A673 (cell line): Measurements from ENCODE around the gene FNBP1L. TPM values are rescaled to one million over a fixed set of nuclear protein-coding genes. Genes with fewer than 3 reads are reported as not detected.

Source experiments
- BruUV-seq: library from RNA; stranded (reverse); fragments of 400-500 nt; replicated peaks from 2 replicates; lab custom pipeline; 2021; lab: Mats Ljungman, UMichigan
- CTCF ChIA-PET: fragments of 300-600 bp; sonication (Branson Sonifier 250); formaldehyde crosslinking; loops from one replicate; lab custom pipeline; 2022; ENCODE audit warnings: antibody characterized with exemption; lab: Charles Lee
- POLR2A ChIA-PET: fragments of 300-600 bp; sonication (Branson Sonifier 250); formaldehyde crosslinking; loops from one replicate; lab custom pipeline; 2022; ENCODE audit warnings: antibody characterized with exemption; ENCODE audit not compliant: low non-redundant PET; lab: Charles Lee
- DNase-seq: peaks from one replicate; pipeline ENCODE4 v3.0.0-alpha.2; 2015; ENCODE audit warnings: low spot score
- H3K27ac ChIP-seq: fragments of 200-600 bp; sonication (generic); 2 replicates; pipeline ENCODE4 v1.5.1; 2016; ENCODE audit warnings: mixed run types, low read depth, mild to moderate bottlenecking, mixed read lengths, antibody characterized with exemption, low read length; ENCODE audit not compliant: poor library complexity, severe bottlenecking
- H3K27me3 ChIP-seq: fragments of 200-600 bp; sonication (generic); replicated peaks from 2 replicates; pipeline ENCODE4 v1.6.1; 2017; ENCODE audit warnings: mixed run types, low read depth, mild to moderate bottlenecking, mixed read lengths, antibody characterized with exemption, low read length; ENCODE audit not compliant: insufficient read depth, poor library complexity
- H3K36me3 ChIP-seq: fragments of 200-600 bp; sonication (generic); 2 replicates; pipeline ENCODE4 v1.6.1; 2016; ENCODE audit warnings: mixed run types, mild to moderate bottlenecking, mixed read lengths, antibody characterized with exemption, low read length; ENCODE audit not compliant: insufficient read depth, poor library complexity, severe bottlenecking
- H3K4me1 ChIP-seq: fragments of 200-600 bp; sonication (generic); 2 replicates; pipeline ENCODE4 v1.6.1; 2017; ENCODE audit warnings: mixed run types, mild to moderate bottlenecking, mixed read lengths, antibody characterized with exemption, low read length; ENCODE audit not compliant: insufficient read depth, poor library complexity, severe bottlenecking
- H3K4me3 ChIP-seq: fragments of 200-600 bp; sonication (generic); 2 replicates; pipeline ENCODE4 v1.5.1; 2016; ENCODE audit warnings: low read depth, mixed run types, mild to moderate bottlenecking, mixed read lengths, low read length; ENCODE audit not compliant: poor library complexity, severe bottlenecking
- H3K9me3 ChIP-seq: fragments of 200-600 bp; sonication (generic); 2 replicates; pipeline ENCODE4 v1.6.1; 2016; ENCODE audit warnings: mixed run types, low read depth, mild to moderate bottlenecking, mixed read lengths, antibody characterized with exemption, low read length; ENCODE audit not compliant: poor library complexity, severe bottlenecking
- CTCF ChIP-seq: fragments of 300-800, 200-600 bp; sonication (generic); conservative IDR thresholded peaks from 2 replicates; pipeline ENCODE4 v1.5.1; 2017; ENCODE audit warnings: low read depth, mild to moderate bottlenecking, antibody characterized with exemption, low read length, moderate library complexity, mixed read lengths
- EZH2 ChIP-seq: fragments of 200-600 bp; sonication (generic); IDR thresholded peaks from 2 replicates; pipeline ENCODE4 v1.6.1; 2017; ENCODE audit warnings: borderline replicate concordance, low read depth, mild to moderate bottlenecking, mixed read lengths, antibody characterized with exemption, low read length; ENCODE audit not compliant: poor library complexity, severe bottlenecking
- intact Hi-C: fragments of 100-400 bp; cut with micrococcal nuclease; formaldehyde crosslinking; loops from one replicate; pipeline ENCODE4 v1.10.0; 2022; ENCODE audit not compliant: unreplicated experiment
- total RNA-seq: library from RNA; stranded (reverse); gene quantifications from 2 replicates; pipeline ENCODE4 v1.2.3, GENCODE V29; 2021

The FNBP1L gene
- total RNA-seq, 1 experiment from 2014 or later = 39.6 TPM

GRCh38 chr1:93567255-93567918 lies 119.5 kb downstream of the FNBP1L start:
- no peaks in the 10 kb centered on the region for H3K9me3 ChIP-seq
- ChIA-PET POLR2A (no interaction called here), CTCF (no interaction called here)
- intact Hi-C loops = no loop called here
- H3K27ac ChIP-seq = no peak overlapping the region
- no peaks in the 10 kb centered on the region for H3K4me1 ChIP-seq
- no peaks in the 10 kb centered on the region for H3K27me3 ChIP-seq
- H3K4me3 ChIP-seq = no peak overlapping the region
- no peak for DNase-seq
- H3K36me3 ChIP-seq = no peaks in the 10 kb centered on the region
- no TSS peak for BruUV-seq
- no peak for TF ChIP-seq CTCF
- TF ChIP-seq EZH2 = no peak

GRCh38 chr1:93569489-93569888 lies 121.6 kb downstream of the FNBP1L start:
- Histone ChIP-seq H3K9me3 (no peaks in the 10 kb centered on the region), H3K27me3 (no peaks in the 10 kb centered on the region), H3K4me3 (no peak overlapping the region), H3K36me3 (no peaks in the 10 kb centered on the region), H3K4me1 (no peaks in the 10 kb centered on the region), H3K27ac (no peak overlapping the region)
- no TSS peak for BruUV-seq
- CTCF ChIA-PET = no interaction called here
- no peak for DNase-seq
- intact Hi-C loops = no loop called here
- POLR2A ChIA-PET = no interaction called here
- TF ChIP-seq EZH2 (no peak), CTCF (no peak)

GRCh38 chr1:93571623-93572310 lies 123.8 kb downstream of the FNBP1L start:
- TF ChIP-seq CTCF (no peak), EZH2 (no peak)

More at GRCh38 chr1:93571623-93572310, 123.8 kb downstream of the FNBP1L start:
- DNase-seq = no peak
- Histone ChIP-seq H3K27me3 (no peaks in the 10 kb centered on the region), H3K4me3 (no peak overlapping the region), H3K4me1 (peaks cover 15% of the 10 kb centered on the region), H3K36me3 (no peaks in the 10 kb centered on the region), H3K27ac (no peak overlapping the region), H3K9me3 (no peaks in the 10 kb centered on the region)
- intact Hi-C loops = no loop called here
- BruUV-seq = no TSS peak
- ChIA-PET CTCF (no interaction called here), POLR2A (no interaction called here)
